ENCODE measurements around the gene TBC1D10A. TPM values are rescaled to one million over a fixed set of nuclear protein-coding genes. Genes with fewer than 3 reads are reported as not detected.

TBC1D10A gene
- total RNA-seq, 1 experiment from 2014 or later = 8.4 TPM

GRCh38 chr22:30245985-30246813 lies 80.5 kb downstream of the TBC1D10A start, which contains the start of gene LIF:
TSS of gene LIF (minus strand) at chr22:30246759. CDS start at chr22:30246695, 64 bp downstream.
- no peak within 1 kb of the TSS for H4K91ac ChIP-seq (ENCODE audit: insufficient read length, low read depth, low read length)
- no peak within 1 kb of the TSS for H3K56ac ChIP-seq (ENCODE audit: insufficient read length, low read depth, low read length)
- no peak within 1 kb of the TSS for H2BK12ac ChIP-seq (ENCODE audit: insufficient read length, low read depth, low read length)
- H3K23me2 ChIP-seq (ENCODE audit: insufficient read length, low read depth, low read length, poor library complexity, severe bottlenecking) = peaks cover 9% of the 10 kb centered on the region
- peak within 1 kb of the TSS; percentile 31 for H3K18ac ChIP-seq (ENCODE audit: insufficient read length, low read depth, low read length)
- no peak within 1 kb of the TSS for H2BK120ac ChIP-seq (ENCODE audit: low read depth, low read length, poor library complexity, severe bottlenecking)
- H3K27ac Mint-ChIP-seq = peak within 1 kb of the TSS in 1 of 3 experiments; percentile 77; a peak in 2 of 7 replicates
- no peak within 1 kb of the TSS for H2AK5ac ChIP-seq (ENCODE audit: insufficient read length, low read length)
- H4K8ac ChIP-seq (replicated peaks; ENCODE audit: insufficient read length, low read depth, low read length) = no peak within 1 kb of the TSS
- H3K4me1 Mint-ChIP-seq = peaks cover 28% of the 10 kb centered on the region in 2 experiments
- H3K9me3 Mint-ChIP-seq = no peaks in the 10 kb centered on the region
- no CpG with 5 or more reads among the region's 64 CpGs for WGBS (ENCODE audit: extremely low coverage, insufficient read length, low lambda C conversion rate)
- no peak within 1 kb of the TSS for H4K5ac ChIP-seq (ENCODE audit: insufficient read length, low read depth, low read length)
- TF ChIP-seq CTCF (conservative IDR thresholded peaks at IDR 0.05) = no peak; the same call in 2 of the 3 replicates
- H3K23ac ChIP-seq (ENCODE audit: insufficient read length, low read depth, low read length) = no peak within 1 kb of the TSS
- no peak within 1 kb of the TSS for H3K9ac ChIP-seq (ENCODE audit: extremely low read depth, insufficient read length, low read length)
- H3K36me3 Mint-ChIP-seq (ENCODE audit: insufficient read depth in 1 of 3, low read depth in 3 of 3) = peaks cover 0 to 12% (median 7%) of the 10 kb centered on the region in 3 experiments; a peak in 4 of 7 replicates
- H3K4me3 Mint-ChIP-seq = peak within 1 kb of the TSS; percentile 88 to 89
- no peaks in the 10 kb centered on the region for H3K79me1 ChIP-seq (ENCODE audit: insufficient read depth, low read depth, low read length, poor library complexity, severe bottlenecking)
- no peak within 1 kb of the TSS for H2BK5ac ChIP-seq (ENCODE audit: insufficient read length, low read length)
- no peaks in the 10 kb centered on the region for H3K9me3 ChIP-seq (ENCODE audit: control insufficient read depth, low read depth, low read length)
- no peak within 1 kb of the TSS for H2AFZ ChIP-seq (ENCODE audit: low read length)
- H3K27ac ChIP-seq (ENCODE audit: insufficient read length, low read depth, low read length) = no peak within 1 kb of the TSS
- H3K27me3 ChIP-seq (ENCODE audit: insufficient read depth, low read length) = no peaks in the 10 kb centered on the region
- peaks cover 3% of the 10 kb centered on the region for H4K20me1 ChIP-seq (ENCODE audit: control insufficient read depth, insufficient read depth, insufficient read length)
- DNase-seq = peak; percentile 56
- H3T11ph ChIP-seq (ENCODE audit: low read length) = no peak within 1 kb of the TSS
- H3K4me1 ChIP-seq (ENCODE audit: insufficient read depth, low read length) = no peaks in the 10 kb centered on the region
- peak within 1 kb of the TSS; percentile 78 for H3K4me2 ChIP-seq (ENCODE audit: insufficient read depth, insufficient read length, low read length)
- no peak within 1 kb of the TSS; the same call in 1 of the 2 replicates for H3K14ac ChIP-seq (ENCODE audit: insufficient read depth, low read length)
- H3K27me3 Mint-ChIP-seq (ENCODE audit: low read depth) = peaks cover 9% of the 10 kb centered on the region
- no peak within 1 kb of the TSS; the same call in 1 of the 2 replicates for H3K4ac ChIP-seq (ENCODE audit: low read depth, low read length)
- no peak within 1 kb of the TSS for H2BK20ac ChIP-seq (ENCODE audit: low read depth, low read length, poor library complexity, severe bottlenecking)
- H2BK15ac ChIP-seq (ENCODE audit: low read depth, low read length) = no peak within 1 kb of the TSS
- no peaks in the 10 kb centered on the region for H3K79me2 ChIP-seq (ENCODE audit: insufficient read depth, low read length)

Measured in H9 (cell line).